ENCODE measurements around the gene OAT.

- no peak for TF ChIP-seq REST (IDR thresholded peaks at IDR 0.05; ENCODE audit: low read depth, low read length)
- no peak for TF ChIP-seq RAD21 (IDR thresholded peaks at IDR 0.05; ENCODE audit: insufficient read depth, low read depth, low read length)
- no peak for TF ChIP-seq TAF1 (IDR thresholded peaks at IDR 0.05; ENCODE audit: borderline replicate concordance, low read depth, low read length)
- TF ChIP-seq CTCF (IDR thresholded peaks at IDR 0.05 in 2 of 3, conservative IDR thresholded peaks at IDR 0.05 in 1 of 3; ENCODE audit: control insufficient read depth in 2 of 3, extremely low read depth in 1 of 3, insufficient read depth in 1 of 3, low read depth in 3 of 3, low read length in 3 of 3) = no peak
- TF ChIP-seq JUND (IDR thresholded peaks at IDR 0.05; ENCODE audit: low read depth, low read length) = no peak
- TF ChIP-seq, protein P1, sequence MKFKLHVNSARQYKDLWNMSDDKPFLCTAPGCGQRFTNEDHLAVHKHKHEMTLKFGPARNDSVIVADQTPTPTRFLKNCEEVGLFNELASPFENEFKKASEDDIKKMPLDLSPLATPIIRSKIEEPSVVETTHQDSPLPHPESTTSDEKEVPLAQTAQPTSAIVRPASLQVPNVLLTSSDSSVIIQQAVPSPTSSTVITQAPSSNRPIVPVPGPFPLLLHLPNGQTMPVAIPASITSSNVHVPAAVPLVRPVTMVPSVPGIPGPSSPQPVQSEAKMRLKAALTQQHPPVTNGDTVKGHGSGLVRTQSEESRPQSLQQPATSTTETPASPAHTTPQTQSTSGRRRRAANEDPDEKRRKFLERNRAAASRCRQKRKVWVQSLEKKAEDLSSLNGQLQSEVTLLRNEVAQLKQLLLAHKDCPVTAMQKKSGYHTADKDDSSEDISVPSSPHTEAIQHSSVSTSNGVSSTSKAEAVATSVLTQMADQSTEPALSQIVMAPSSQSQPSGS (IDR thresholded peaks at IDR 0.05; ENCODE audit: low read length) = no peak
- TF ChIP-seq, protein P2, sequence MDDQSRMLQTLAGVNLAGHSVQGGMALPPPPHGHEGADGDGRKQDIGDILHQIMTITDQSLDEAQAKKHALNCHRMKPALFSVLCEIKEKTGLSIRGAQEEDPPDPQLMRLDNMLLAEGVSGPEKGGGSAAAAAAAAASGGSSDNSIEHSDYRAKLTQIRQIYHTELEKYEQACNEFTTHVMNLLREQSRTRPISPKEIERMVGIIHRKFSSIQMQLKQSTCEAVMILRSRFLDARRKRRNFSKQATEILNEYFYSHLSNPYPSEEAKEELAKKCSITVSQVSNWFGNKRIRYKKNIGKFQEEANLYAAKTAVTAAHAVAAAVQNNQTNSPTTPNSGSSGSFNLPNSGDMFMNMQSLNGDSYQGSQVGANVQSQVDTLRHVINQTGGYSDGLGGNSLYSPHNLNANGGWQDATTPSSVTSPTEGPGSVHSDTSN (IDR thresholded peaks at IDR 0.05; ENCODE audit: insufficient replicate concordance, low read depth, low read length) = no peak
Observed at GRCh38 chr10:124350806-124351205, 67.9 kb downstream of the OAT start.

Data from GM12878 (cell line).